Gastrocnemius medialis (tissue), 4 donors: Measurements from ENCODE around the gene ALDH3B1. TPM values are rescaled to one million over a fixed set of nuclear protein-coding genes. Genes with fewer than 3 reads are reported as not detected.
A peak's percentile ranks its signal among the peaks of the same experiment; 100 is the strongest.

Experiments used
- ATAC-seq, 2 donors: fragments of 150-250 bp; one replicate each; pipeline ENCODE4 v1.9.1; 2016
- DNase-seq, 2 donors: peaks; one replicate each; pipeline ENCODE4 v3.0.0-alpha.2; 2019
- H3K27ac ChIP-seq, 4 donors: fragments of 200-600 bp; sonication (generic); 1 replicate in 1 of 4; 2 replicates in 3 of 4; pipeline ENCODE4 v1.5.1; 2016 to 2018; ENCODE audit warnings: mild to moderate bottlenecking in 2 of 4, moderate library complexity in 1 of 4
- H3K27me3 ChIP-seq, 3 donors: fragments of 200-600 bp; sonication (generic) in 2 of 3; 1 replicate in 1 of 3; 2 replicates in 2 of 3; pipeline versions ENCODE4 v1.5.1 to v1.6.0; 2016 to 2019; ENCODE audit warnings: mild to moderate bottlenecking in 1 of 3, moderate library complexity in 1 of 3
- H3K36me3 ChIP-seq, 2 donors: fragments of 200-600 bp; sonication (generic) in 1 of 2; one replicate each; pipeline ENCODE4 v1.5.1; 2017 to 2018
- H3K4me1 ChIP-seq, 2 donors: fragments of 200-600 bp; sonication (generic) in 1 of 2; one replicate each; pipeline ENCODE4 v1.5.1; 2016 to 2017; ENCODE audit warnings: mild to moderate bottlenecking in 2 of 2
- H3K4me3 ChIP-seq, 4 donors: fragments of 200-600 bp; sonication (generic) in 3 of 4; 1 replicate in 1 of 4; 2 replicates in 3 of 4; pipeline ENCODE4 v1.5.1; 2016 to 2019; ENCODE audit warnings: mild to moderate bottlenecking in 2 of 4
- H3K9me3 ChIP-seq, 3 donors: fragments of 200-600 bp; sonication (generic) in 2 of 3; 1 replicate in 1 of 3; 2 replicates in 2 of 3; pipeline ENCODE4 v1.5.1; 2016 to 2019
- POLR2A ChIP-seq, 2 donors: fragments of 450-650 bp; IDR thresholded peaks; one replicate each; pipeline ENCODE4 v1.6.1; 2017; ENCODE audit warnings: antibody characterized with exemption in 2 of 2, mild to moderate bottlenecking in 2 of 2, moderate library complexity in 2 of 2
- in situ Hi-C, 4 donors: fragments of 200-750 bp; cut with MboI; loops; one replicate each; pipeline versions ENCODE4 v1.15.0 to v1.8.0; 2017; ENCODE audit warnings: low sequenced_read_pairs in 4 of 4
- intact Hi-C: fragments of 100-400 bp; cut with DNase I; formaldehyde crosslinking; loops from one replicate; pipeline ENCODE4 v1.15.1; 2023; ENCODE audit warnings: low total_unique reads
- total RNA-seq, 4 donors: library from RNA; depleted of rRNA; stranded (reverse); fragments of >200 nt; gene quantifications; one replicate each; pipeline versions ENCODE4 v1.1.0 to v1.2.3, GENCODE V29; 2016
- TF ChIP-seq, protein P1 (sequence below), 5 experiments: fragments of 450-650 bp in 3 of 5; fragments of 200-600 bp in 2 of 5; sonication (generic) in 2 of 5; IDR thresholded peaks in 4 of 5; conservative IDR thresholded peaks in 1 of 5; 1 replicate in 4 of 5; 2 replicates in 1 of 5; pipeline ENCODE4 v1.5.1; 2016 to 2019; ENCODE audit warnings: antibody characterized with exemption in 5 of 5, mild to moderate bottlenecking in 3 of 5, moderate library complexity in 3 of 5

The ALDH3B1 gene
- total RNA-seq, 4 donors from 2014 or later = 2.2 to 5.1 (median 3.6) TPM

DNA sequence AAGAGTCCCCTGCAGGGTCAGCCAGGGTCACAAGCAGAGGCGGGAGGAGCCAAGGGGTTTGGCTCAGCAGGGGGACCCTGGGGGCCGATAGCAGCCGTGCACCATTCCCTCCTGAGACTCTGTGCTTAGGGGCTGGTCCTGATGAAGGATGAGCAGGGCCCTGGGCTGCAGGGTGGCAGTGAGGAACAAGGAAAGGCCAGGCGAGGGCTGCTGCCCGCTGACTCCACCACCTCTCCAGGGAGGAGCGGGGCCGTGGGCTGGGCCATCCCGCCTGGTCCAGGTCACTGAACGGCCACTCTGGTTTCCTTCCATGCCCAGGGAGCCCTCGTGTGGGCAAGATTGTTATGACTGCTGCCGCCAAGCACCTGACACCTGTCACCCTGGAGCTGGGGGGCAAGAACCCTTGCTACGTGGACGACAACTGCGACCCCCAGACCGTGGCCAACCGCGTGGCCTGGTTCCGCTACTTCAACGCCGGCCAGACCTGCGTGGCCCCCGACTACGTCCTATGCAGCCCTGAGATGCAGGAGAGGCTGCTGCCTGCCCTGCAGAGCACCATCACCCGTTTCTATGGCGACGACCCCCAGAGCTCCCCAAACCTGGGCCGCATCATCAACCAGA lies 11.2 kb downstream of the ALDH3B1 start:
- DNase-seq (no peak), ATAC-seq (no peak)
- in situ Hi-C loops (no loop called here), intact Hi-C loops (no loop called here)
- TF ChIP-seq, protein P1, sequence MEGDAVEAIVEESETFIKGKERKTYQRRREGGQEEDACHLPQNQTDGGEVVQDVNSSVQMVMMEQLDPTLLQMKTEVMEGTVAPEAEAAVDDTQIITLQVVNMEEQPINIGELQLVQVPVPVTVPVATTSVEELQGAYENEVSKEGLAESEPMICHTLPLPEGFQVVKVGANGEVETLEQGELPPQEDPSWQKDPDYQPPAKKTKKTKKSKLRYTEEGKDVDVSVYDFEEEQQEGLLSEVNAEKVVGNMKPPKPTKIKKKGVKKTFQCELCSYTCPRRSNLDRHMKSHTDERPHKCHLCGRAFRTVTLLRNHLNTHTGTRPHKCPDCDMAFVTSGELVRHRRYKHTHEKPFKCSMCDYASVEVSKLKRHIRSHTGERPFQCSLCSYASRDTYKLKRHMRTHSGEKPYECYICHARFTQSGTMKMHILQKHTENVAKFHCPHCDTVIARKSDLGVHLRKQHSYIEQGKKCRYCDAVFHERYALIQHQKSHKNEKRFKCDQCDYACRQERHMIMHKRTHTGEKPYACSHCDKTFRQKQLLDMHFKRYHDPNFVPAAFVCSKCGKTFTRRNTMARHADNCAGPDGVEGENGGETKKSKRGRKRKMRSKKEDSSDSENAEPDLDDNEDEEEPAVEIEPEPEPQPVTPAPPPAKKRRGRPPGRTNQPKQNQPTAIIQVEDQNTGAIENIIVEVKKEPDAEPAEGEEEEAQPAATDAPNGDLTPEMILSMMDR (IDR thresholded peaks at IDR 0.05 in 4 of 5, conservative IDR thresholded peaks at IDR 0.05 in 1 of 5) = peak in 1 of 5 experiments; percentile 11
- no peak for TF ChIP-seq POLR2A (IDR thresholded peaks at IDR 0.05)
- Histone ChIP-seq H3K27me3 (no peaks in the 10 kb centered on the region), H3K27ac (no peak overlapping the region), H3K36me3 (no peaks in the 10 kb centered on the region), H3K4me3 (no peak overlapping the region), H3K4me1 (no peaks in the 10 kb centered on the region), H3K9me3 (no peaks in the 10 kb centered on the region)

DNA sequence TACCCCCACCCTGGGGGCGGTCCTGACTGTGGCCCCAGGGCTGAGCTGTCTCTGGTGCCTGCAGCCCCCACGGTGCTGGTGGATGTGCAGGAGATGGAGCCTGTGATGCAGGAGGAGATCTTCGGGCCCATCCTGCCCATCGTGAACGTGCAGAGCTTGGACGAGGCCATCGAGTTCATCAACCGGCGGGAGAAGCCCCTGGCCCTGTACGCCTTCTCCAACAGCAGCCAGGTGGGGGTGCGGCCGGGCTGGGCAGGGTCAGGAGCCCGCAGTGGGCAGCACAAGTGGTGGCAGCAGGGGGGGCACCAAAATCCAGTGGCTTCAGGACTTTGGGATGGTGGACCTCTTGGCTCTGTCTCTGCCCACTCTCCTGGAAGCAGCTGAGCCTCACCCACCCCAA lies 12.4 kb downstream of the ALDH3B1 start:
- H3K4me1 ChIP-seq = no peaks in the 10 kb centered on the region
- ATAC-seq (no peak), DNase-seq (no peak)
- no peaks in the 10 kb centered on the region for H3K27me3 ChIP-seq
- in situ Hi-C loops (no loop called here), intact Hi-C loops (no loop called here)
- no peak overlapping the region for H3K27ac ChIP-seq
- no peaks in the 10 kb centered on the region for H3K36me3 ChIP-seq
- TF ChIP-seq POLR2A (IDR thresholded peaks at IDR 0.05) = no peak
- TF ChIP-seq, protein P1 (IDR thresholded peaks at IDR 0.05 in 4 of 5, conservative IDR thresholded peaks at IDR 0.05 in 1 of 5) = no peak
- H3K4me3 ChIP-seq = no peak overlapping the region
- H3K9me3 ChIP-seq = no peaks in the 10 kb centered on the region

DNA sequence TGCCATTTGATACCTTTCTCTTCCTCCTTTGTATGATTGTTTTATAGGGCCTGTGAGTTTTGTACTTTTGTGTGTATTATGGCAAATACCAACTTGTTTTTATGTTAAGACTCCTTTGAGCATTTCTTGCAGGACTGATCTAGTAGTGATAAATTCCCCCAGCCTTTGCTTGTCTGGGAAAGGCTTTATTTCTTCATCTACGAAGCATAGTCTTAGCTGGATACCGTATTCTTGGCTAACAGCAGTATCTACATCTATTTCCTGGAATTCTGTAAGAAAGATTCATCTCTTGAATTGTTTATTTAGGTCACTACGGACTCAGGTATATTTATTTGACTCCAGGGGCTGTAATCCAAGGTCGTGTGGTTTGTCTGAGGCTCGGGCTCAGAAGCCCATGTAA lies 14.4 kb downstream of the ALDH3B1 start:
- Histone ChIP-seq H3K9me3 (no peaks in the 10 kb centered on the region), H3K36me3 (no peaks in the 10 kb centered on the region), H3K27me3 (no peaks in the 10 kb centered on the region), H3K4me1 (peaks cover 2 to 4% of the 10 kb centered on the region in 2 donors), H3K4me3 (no peak overlapping the region), H3K27ac (no peak overlapping the region)
- in situ Hi-C loops = no loop called here
- intact Hi-C loops = no loop called here
- DNase-seq = no peak
- ATAC-seq = no peak
- no peak for TF ChIP-seq POLR2A (IDR thresholded peaks at IDR 0.05)
- TF ChIP-seq, protein P1 (IDR thresholded peaks at IDR 0.05 in 4 of 5, conservative IDR thresholded peaks at IDR 0.05 in 1 of 5) = no peak

DNA sequence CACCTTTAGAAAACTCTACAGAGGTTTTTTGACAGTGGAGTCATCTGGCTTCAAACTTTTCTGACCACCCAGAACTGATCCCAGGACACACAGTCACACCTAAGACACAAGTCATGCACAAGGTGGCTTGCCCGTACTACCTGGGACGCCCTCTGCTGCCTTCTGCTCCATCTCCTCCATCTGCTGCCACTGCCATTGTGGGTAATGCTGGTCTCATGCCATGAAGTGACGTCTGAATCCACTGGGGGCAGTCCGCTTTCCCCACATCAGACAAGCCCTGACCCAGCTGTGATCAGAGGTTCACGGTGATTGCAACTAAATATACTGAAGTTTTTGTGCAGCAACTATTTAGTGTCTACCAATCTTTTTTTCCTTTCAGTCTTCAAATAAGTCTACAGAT lies 14.9 kb downstream of the ALDH3B1 start:
- intact Hi-C loops = no loop called here
- Histone ChIP-seq H3K36me3 (no peaks in the 10 kb centered on the region), H3K4me3 (no peak overlapping the region), H3K27me3 (no peaks in the 10 kb centered on the region), H3K27ac (no peak overlapping the region), H3K9me3 (no peaks in the 10 kb centered on the region), H3K4me1 (peaks cover 6 to 7% of the 10 kb centered on the region in 2 donors)
- ATAC-seq (no peak), DNase-seq (no peak)
- in situ Hi-C loops = no loop called here
- TF ChIP-seq, protein P1 (IDR thresholded peaks at IDR 0.05 in 4 of 5, conservative IDR thresholded peaks at IDR 0.05 in 1 of 5) = no peak
- no peak for TF ChIP-seq POLR2A (IDR thresholded peaks at IDR 0.05)
